ENCODE data around the gene TYK2. TPM values are rescaled to one million over a fixed set of nuclear protein-coding genes. Genes with fewer than 3 reads are reported as not detected.

The TYK2 gene
- total RNA-seq, 1 experiment from 2014 or later = 130 TPM

- no peaks in the 10 kb centered on the region for H3K9me3 Mint-ChIP-seq (ENCODE audit: low read depth, unreplicated experiment)
- no peak overlapping the region for H3K27ac Mint-ChIP-seq (ENCODE audit: unreplicated experiment)
- H3K4me3 Mint-ChIP-seq (ENCODE audit: low read depth, unreplicated experiment) = no peak overlapping the region
- peaks cover 26% of the 10 kb centered on the region for H3K36me3 Mint-ChIP-seq (ENCODE audit: insufficient read depth, unreplicated experiment)
- H3K4me1 Mint-ChIP-seq (ENCODE audit: low read depth, unreplicated experiment) = no peaks in the 10 kb centered on the region
- no peaks in the 10 kb centered on the region for H3K27me3 Mint-ChIP-seq (ENCODE audit: unreplicated experiment)
- intact Hi-C loops (cut with micrococcal nuclease; ENCODE audit: unreplicated experiment) = no loop called here
- no TSS peak for BruUV-seq (replicated peaks)
- no peak for TF ChIP-seq CTCF (IDR thresholded peaks at IDR 0.05; ENCODE audit: unreplicated experiment)
- DNase-seq = no peak
- CTCF ChIA-PET = no interaction called here
Measured at GRCh38 chr19:10356431-10356830, 23.9 kb downstream of the TYK2 start.

- DNase-seq = peak; percentile 16
- Mint-ChIP-seq H3K4me1 (ENCODE audit: low read depth, unreplicated experiment) (no peaks in the 10 kb centered on the region), H3K27me3 (ENCODE audit: unreplicated experiment) (no peaks in the 10 kb centered on the region), H3K27ac (ENCODE audit: unreplicated experiment) (no peak overlapping the region), H3K36me3 (ENCODE audit: insufficient read depth, unreplicated experiment) (peaks cover 15% of the 10 kb centered on the region), H3K9me3 (ENCODE audit: low read depth, unreplicated experiment) (no peaks in the 10 kb centered on the region), H3K4me3 (ENCODE audit: low read depth, unreplicated experiment) (no peak overlapping the region)
- intact Hi-C loops (cut with micrococcal nuclease; ENCODE audit: unreplicated experiment) = no loop called here
- TF ChIP-seq CTCF (IDR thresholded peaks at IDR 0.05; ENCODE audit: unreplicated experiment) = no peak
- BruUV-seq (replicated peaks) = no TSS peak
- CTCF ChIA-PET = no interaction called here
Measured at GRCh38 chr19:10353793-10354391, 26.5 kb downstream of the TYK2 start.

- Mint-ChIP-seq H3K4me3 (ENCODE audit: low read depth, unreplicated experiment) (no peak overlapping the region), H3K4me1 (ENCODE audit: low read depth, unreplicated experiment) (no peaks in the 10 kb centered on the region), H3K36me3 (ENCODE audit: insufficient read depth, unreplicated experiment) (peaks cover 15% of the 10 kb centered on the region), H3K27ac (ENCODE audit: unreplicated experiment) (no peak overlapping the region), H3K27me3 (ENCODE audit: unreplicated experiment) (no peaks in the 10 kb centered on the region), H3K9me3 (ENCODE audit: low read depth, unreplicated experiment) (no peaks in the 10 kb centered on the region)
- no TSS peak for BruUV-seq (replicated peaks)
- DNase-seq = no peak
- TF ChIP-seq CTCF (IDR thresholded peaks at IDR 0.05; ENCODE audit: unreplicated experiment) = no peak
- intact Hi-C loops (cut with micrococcal nuclease; ENCODE audit: unreplicated experiment) = no loop called here
- CTCF ChIA-PET = no interaction called here
Measured at GRCh38 chr19:10352764-10353671, 27.4 kb downstream of the TYK2 start.

GRCh38 chr19:10346509-10346908 is 33.9 kb downstream of the TYK2 start:
- Mint-ChIP-seq H3K4me1 (ENCODE audit: low read depth, unreplicated experiment) (no peaks in the 10 kb centered on the region), H3K9me3 (ENCODE audit: low read depth, unreplicated experiment) (no peaks in the 10 kb centered on the region), H3K27ac (ENCODE audit: unreplicated experiment) (no peak overlapping the region), H3K27me3 (ENCODE audit: unreplicated experiment) (no peaks in the 10 kb centered on the region), H3K4me3 (ENCODE audit: low read depth, unreplicated experiment) (no peak overlapping the region), H3K36me3 (ENCODE audit: insufficient read depth, unreplicated experiment) (no peaks in the 10 kb centered on the region)
- no peak for DNase-seq
- intact Hi-C loops (cut with micrococcal nuclease; ENCODE audit: unreplicated experiment) = no loop called here
- CTCF ChIA-PET = no interaction called here
- BruUV-seq (replicated peaks) = no TSS peak
- TF ChIP-seq CTCF (IDR thresholded peaks at IDR 0.05; ENCODE audit: unreplicated experiment) = no peak
